DMS114 treated with DMSO at 0.1 percent for 48 hours (cell line): ENCODE data around the gene CHRM5.
"Not testable (repeated sequence)": the region's sequence is repeated elsewhere in the genome, so short reads cannot be mapped to it uniquely, and the experiment has no call there.

Experiments
- DNase-seq: peaks from one replicate; lab custom pipeline; 2025; ENCODE audit not compliant: unreplicated experiment; lab: John Stamatoyannopoulos, UW

CHRM5 gene

DNA sequence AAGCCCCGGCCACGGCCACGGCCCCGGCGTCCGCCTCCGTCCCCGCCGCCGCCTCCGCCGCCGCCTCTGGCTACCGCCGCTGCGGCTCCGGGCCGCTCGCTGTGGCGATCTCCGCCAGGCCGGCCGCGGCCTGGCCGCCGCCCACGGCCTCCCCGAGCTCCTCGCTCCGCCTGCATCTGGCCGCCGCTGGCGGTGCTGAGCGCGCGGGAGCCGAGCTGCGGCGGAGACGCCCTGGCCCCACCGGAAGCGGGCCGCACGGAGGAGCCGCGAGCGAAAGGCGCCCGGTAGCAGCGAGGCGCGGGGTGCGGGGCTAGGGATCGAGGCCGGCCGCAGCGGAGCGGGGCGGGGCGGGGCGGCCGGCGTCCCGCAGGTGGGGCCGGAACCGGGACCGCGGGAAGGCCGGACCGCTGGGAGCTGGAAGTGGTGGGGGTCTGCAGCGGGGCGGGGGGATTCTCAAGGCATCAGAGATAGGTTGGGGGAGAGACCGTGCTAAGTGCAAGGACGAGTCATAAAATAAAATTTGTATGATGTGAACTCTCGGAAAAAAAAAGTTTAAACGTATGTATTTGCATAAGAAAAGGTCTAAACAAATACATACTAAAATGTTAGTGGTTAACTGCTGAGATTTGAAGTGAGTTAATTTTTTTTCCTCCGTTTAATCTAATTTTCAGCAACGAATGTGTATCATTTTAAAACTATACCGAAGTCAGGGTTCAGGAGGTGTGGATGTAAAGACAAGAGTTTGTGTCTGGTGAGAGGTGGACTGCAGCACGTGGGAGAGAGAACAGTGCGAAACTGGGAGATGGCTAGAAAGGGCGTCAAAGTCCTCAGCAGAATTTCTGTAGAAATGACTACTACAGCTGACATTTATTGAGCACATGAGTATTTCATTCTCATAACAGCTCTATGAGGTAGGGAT, 70.8 kb downstream of the CHRM5 start, which contains the start of gene AVEN:
TSS of gene AVEN (minus strand) at position 334 of the 919 bp plus-strand sequence. CDS start at position 176, 158 bp downstream.
- no peak for DNase-seq

GRCh38 chr15:34039790-34040113, 71.5 kb downstream of the CHRM5 start:
- no peak for DNase-seq

- DNase-seq: no peak
Observed at GRCh38 chr15:34043391-34043790, 75.1 kb downstream of the CHRM5 start.

DNA sequence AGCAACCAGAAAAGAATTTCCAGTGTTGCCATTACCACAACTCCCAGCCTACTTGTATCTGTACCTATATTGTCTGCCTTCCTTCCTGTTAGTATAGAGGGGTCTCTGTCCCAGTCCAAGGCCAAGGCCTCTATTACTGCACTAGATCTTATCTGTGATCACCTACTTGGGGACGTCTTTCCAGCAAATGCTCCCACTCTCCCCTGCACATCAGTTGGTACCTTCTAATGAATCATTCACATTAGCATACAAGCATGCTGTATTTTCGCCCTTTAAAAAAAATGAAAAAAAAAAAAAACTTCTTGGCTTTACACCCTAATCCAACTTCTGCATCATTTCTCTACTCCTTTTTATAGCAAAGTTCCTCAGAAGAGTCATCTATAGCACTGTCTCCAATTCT, 75.5 kb downstream of the CHRM5 start:
- no peak for DNase-seq

DNA sequence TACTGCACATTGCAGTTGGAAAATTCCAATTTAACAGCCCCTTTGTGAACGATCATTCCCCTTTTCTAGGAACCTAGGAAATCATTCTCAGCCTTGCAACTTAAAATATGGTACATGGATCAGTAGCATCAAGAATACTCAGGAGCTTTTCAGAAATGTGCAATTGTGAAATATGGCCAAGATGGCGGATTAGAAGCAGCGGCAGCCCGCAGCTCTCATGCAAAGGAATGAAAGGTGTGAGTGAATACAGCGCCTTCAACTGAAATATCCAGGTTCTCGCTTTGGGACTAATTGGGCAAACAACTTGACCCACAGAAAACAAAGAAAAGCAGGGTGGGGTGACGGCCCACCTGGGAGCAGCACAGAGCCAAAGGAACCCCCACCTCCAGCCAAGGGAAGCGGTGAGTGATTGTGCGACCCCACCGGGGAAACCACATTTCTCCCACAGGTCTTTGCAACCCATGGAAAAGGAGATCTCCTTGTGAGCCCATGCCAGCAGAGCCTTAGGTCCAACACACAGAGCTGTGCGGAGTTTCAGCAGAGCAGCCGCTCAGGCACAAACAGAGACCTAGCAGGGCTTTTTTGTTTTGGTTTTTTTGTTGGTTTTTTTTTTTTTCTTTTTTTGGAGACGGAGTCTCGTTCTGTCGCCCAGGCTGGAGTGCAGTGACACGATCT, 78.3 kb downstream of the CHRM5 start:
- DNase-seq: no peak

DNA sequence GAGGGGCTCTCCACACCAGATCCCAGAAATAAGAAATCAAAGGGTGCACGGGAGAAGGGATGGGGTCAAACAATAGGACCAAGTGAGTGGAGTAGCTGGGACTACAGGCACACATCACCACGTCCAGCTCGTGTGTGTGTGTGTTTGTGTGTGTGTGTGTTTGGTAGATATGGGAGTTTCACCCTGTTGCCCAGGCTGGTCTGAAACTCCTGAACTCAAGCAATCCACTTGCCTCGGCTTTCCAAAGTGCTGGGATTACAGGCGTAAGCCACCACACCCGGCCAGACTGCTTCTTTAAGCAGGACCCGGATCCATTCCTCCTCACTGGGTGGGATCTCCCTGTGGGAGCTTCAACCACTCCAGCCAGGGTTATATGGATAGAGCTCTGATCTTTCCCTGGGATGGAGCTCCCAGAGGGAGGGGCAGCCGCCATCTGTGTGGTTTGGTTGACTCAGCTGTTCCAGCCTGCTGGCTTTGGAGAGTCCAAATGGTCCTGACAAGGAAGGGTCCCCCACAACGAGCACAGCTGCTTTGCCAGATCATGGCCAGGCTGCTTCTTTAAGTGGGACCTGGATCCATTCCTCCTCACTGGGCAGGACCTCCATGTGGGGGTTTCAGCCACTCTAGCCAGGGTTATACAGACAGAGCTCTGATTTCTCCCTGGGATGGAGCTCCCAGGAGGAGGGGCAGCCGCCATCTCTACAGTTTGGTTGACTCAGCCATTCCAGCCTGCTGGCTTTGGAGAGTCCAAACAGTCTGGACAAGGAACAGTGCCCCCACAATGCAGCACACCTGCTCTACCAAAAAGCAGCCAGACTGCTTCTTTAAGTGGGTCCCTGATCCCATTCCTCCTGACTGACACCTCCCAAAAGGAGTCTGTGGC, 79.8 kb downstream of the CHRM5 start:
- DNase-seq: no peak

GRCh38 chr15:34049112-34049511, 80.8 kb downstream of the CHRM5 start:
- DNase-seq: no peak

GRCh38 chr15:34050385-34050784, 82.1 kb downstream of the CHRM5 start:
- not testable (repeated sequence) for DNase-seq

- DNase-seq: no peak
Observed at GRCh38 chr15:34054081-34054707, 85.9 kb downstream of the CHRM5 start.

DNA sequence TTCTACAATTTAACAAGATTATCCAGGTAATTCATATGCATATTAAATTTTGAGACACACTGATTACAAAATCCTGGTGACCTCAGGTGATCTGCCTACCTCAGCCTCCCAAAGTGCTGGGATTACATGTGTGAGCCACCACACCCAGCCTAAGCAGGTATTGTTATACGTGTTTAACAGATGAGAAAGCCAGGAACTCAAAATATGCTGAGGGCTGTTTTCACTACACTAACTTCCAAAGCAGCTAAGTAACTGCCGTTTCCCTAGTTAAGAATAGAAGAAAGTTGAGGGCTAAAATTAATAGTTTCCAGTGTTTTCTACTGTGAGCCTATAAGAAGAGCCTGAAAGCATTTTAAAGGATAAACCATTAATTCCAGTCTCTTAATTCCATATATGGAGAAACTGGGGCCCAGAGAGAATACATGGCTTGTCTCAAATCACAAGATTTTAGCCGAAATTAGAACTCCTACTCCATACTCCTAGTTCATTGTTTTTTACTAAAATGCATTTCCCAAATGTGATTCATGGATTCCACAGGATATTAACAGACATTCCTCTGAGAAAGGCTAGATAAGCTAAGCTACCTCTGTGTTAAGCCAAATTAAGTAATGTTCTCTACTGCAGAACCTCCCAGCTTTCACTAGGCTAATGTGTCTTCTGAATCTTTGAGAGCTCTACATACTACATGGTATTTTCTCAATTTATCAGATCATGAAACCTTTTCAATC, 87.7 kb downstream of the CHRM5 start:
- DNase-seq: no peak

DNA sequence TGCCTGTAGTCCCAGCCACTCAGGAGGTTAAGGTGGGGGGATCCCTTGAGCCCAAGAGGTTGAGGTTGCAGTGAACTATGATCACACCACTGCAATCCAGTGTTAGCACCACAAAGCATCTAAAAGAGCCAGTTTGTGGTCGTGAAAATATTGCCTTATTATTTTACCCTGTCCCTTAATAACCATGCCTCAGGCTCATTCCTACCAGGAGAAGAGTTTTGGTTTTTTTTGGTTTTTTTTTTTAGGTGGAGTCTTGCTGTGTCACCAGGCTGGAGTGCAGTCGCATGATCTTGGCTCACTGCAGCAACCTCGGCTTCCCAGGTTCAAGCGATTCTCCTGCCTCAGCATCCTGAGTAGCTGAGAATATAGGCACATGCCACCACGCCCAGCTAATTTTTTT, 88.6 kb downstream of the CHRM5 start:
- no peak for DNase-seq

DNA sequence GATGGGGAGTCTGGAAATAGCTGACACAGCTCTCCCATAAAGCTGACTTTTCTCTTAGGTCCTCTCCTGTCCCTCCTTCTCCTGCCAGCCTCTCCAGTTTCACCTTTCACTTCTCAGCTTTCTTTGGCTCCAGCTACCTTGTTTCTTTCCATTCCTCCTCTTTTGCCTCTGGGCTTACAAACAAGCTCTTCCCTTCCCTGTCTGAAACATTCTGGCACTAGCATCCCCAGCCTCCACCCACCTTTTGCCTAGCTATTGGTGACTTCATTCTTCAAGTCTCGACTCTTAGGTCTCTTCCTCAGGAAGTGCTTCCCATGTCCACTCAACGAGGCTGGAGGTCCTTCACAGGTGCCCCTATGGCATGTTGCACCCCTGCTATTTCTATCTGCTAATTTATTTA, 91.2 kb downstream of the CHRM5 start:
- no peak for DNase-seq

- no peak for DNase-seq
Observed at GRCh38 chr15:34059946-34060345, 91.6 kb downstream of the CHRM5 start.

GRCh38 chr15:34064438-34064837, 96.1 kb downstream of the CHRM5 start:
- no peak for DNase-seq

GRCh38 chr15:34065261-34065660, 97.0 kb downstream of the CHRM5 start:
- no peak for DNase-seq

DNA sequence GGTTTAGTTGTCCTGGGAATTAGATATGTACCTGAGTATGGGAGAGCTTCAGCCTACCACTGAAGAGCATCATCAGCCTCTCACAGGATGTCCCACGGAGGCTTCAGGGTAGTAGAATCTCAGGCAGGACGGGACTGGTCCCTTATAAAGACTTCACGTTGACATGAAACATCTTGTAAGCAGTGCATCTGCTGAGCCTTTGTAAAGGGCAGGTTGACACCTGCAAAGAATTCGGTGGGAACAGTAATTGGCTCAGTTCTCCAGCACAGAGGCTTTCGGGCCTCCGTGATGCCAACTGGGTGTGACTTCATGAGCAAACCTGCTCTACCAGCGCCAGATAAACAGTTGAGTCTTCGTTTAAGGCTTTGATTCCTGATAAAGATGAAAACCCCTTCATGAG, 97.6 kb downstream of the CHRM5 start:
- DNase-seq: no peak

- no peak for DNase-seq
Observed at GRCh38 chr15:34070003-34070402, 101.7 kb downstream of the CHRM5 start.

- DNase-seq: no peak
Observed at GRCh38 chr15:34076785-34077184, 108.5 kb downstream of the CHRM5 start.

DNA sequence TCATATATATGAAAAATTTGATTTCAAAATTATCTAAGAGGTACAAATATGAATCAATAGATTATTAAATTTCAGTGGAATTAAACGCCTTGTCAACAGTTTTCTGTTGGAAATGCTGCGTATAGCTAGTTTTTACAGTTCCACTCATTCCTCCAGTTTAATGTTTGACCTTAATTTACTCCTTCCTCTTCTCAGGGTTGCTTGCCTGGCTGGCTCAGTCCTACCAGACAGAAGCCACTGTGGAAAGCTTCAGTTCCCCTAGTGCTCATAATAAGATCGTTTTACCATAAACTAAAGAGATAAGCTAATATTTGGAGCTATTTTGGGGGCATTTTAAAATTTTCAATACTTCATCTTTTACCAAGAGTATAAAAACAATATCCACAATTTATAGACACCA, 110.6 kb downstream of the CHRM5 start:
- DNase-seq: no peak

DNA sequence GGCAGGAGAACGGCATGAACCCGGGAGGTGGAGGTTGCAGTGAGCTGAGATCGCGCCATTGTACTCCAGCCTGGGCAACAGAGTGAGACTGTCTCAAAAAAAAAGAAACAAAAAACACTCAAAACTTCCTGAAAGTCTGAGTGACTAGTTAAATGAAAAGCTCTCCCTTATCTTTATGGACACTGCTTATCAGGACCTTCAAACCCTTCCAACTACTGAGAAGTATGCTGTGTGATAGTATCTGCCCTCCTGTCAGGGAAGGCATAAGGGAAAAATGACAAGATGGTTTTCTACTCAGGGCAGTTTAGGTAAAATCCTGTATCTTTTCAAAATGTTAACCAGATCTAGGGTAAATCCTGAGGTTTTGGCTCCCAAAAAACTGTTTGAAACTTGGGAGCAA, 111.6 kb downstream of the CHRM5 start:
- DNase-seq: no peak
